Stimulated activated CD4-positive, alpha-beta T cell treated with anti-CD3 and anti-CD28 coated beads, Interleukin-1b, Interleukin-23, amount 100 ng/mL, for 48 hours (primary cell): ENCODE data around the gene KIF3A.

ENCODE experiments used
- DNase-seq: peaks from one replicate; pipeline ENCODE4 v3.0.0-alpha.2; 2020

KIF3A gene

DNA sequence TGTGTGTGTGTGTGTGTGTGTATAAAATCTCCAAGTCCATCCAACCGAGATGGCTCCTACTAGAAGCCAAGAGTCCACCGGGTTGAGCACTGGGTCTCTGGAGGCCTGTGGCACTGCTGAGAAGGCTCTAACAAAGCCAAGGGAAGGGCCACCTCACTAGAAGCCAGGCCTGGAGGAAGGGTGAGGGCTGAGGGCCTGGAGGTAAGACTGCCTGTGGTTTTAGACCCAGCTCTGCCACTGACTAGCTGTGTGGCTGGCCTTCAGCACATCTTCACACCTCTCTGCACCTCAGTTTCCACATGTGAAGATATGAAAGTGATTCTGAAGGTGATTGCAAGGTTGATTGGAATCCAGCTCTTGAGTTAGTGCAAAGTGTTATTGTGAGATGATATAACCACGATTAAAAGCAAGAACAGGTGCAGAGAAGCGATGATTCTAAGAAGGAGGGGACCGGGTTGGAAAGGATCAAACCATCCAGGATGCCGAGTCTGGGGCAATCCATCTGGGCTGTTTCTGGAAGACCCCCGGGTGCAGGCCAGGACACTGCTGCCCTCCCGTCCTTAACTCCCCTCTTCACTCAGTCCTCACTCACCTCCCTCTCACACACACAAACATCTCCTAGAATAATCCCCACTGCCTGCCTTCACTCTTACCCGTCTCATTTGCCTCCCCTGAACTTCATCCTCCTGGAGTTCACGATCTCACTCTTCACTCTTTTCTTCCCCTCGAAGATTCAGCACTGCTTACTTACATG lies 61.2 kb downstream of the KIF3A start:
- no peak for DNase-seq

DNA sequence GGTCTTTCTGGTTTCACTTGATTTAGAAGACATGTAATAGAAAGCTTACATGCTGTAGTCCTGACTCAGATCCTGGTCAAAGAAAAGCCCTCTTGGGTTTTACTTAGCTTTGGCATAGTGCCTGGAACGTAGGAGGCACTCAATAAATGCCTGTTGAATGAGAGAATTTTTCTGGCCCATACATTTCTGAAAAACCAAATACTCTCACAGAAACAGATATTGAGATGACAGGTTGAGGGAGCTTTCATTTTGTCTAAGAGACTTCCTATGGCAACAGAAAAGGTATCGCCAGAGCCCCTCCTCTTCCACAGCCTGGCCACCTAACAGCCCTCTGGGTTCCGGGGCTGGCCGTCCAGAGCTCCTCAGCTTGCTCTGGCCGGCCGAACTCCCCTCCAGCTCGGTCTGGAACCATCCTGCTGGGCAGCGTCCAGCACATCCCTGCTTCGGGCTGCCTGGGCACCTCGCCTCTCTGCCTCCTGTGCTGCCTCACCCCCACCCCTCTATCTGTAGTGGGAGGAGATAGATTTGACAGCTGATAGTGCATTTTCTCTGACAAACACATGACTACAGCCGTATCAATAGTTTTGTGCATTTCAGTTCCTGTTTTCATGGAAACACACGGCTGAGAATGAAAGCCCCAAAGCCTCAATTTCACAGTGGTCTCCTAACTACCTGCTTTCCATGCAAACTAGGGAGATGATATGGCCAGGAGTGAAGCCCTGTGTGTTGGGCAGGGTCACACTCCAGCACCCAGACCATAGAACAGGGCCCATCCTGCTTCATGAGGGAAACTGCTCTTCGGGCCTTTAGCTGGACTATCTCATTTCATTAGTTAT lies 62.5 kb downstream of the KIF3A start:
- no peak for DNase-seq

DNA sequence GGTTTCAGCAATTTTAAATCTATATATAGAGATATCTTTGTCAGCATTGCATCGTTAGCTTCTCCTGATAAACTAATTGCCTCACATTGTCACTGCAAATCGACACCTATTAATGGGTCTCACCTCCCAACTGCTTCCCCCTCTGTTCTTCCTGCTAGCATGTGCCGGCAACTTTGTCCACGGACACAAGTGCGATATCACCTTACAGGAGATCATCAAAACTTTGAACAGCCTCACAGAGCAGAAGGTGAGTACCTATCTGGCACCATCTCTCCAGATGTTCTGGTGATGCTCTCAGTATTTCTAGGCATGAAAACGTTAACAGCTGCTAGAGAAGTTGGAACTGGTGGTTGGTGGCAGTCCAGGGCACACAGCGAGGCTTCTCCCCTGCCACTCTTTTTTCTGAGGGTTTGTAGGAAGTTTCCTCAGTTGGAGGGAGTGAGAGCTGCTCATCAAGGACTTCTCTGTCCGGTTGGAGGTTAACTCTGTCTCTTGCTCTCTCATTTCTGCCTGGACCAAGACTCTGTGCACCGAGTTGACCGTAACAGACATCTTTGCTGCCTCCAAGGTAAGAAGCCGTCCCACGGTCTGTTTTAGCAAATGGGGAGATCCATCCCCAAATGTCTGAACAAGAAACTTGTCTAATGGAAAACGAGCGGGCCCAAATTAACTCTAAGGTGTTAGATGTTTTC lies 63.3 kb downstream of the KIF3A start, which contains the start of gene IL4:
IL4 (plus strand) TSS at position 51 of the 692 bp plus-strand sequence; CDS start at position 113, 62 bp downstream.
- DNase-seq = no peak

DNA sequence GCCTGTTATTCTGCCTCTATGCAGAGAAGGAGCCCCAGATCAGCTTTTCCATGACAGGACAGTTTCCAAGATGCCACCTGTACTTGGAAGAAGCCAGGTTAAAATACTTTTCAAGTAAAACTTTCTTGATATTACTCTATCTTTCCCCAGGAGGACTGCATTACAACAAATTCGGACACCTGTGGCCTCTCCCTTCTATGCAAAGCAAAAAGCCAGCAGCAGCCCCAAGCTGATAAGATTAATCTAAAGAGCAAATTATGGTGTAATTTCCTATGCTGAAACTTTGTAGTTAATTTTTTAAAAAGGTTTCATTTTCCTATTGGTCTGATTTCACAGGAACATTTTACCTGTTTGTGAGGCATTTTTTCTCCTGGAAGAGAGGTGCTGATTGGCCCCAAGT lies 63.9 kb downstream of the KIF3A start:
- DNase-seq = no peak

DNA sequence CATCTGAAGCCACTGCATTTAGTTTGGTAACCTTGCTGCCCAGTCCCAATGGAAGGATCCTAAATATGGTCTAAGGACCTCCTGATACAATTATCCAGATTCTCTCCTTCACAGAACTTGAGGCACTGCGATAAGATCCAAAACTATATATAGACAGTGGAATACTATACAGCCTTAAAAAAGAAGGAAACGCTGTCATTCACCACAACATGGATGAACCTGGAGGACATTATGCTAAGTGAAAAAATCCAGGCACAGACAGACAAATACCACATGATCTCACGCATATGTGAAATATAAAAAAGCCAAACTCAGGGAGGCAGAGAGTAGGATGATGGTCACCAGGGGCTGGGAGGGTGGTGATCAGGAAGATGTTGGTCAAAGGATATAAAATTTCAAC lies 66.3 kb downstream of the KIF3A start:
- DNase-seq = no peak

DNA sequence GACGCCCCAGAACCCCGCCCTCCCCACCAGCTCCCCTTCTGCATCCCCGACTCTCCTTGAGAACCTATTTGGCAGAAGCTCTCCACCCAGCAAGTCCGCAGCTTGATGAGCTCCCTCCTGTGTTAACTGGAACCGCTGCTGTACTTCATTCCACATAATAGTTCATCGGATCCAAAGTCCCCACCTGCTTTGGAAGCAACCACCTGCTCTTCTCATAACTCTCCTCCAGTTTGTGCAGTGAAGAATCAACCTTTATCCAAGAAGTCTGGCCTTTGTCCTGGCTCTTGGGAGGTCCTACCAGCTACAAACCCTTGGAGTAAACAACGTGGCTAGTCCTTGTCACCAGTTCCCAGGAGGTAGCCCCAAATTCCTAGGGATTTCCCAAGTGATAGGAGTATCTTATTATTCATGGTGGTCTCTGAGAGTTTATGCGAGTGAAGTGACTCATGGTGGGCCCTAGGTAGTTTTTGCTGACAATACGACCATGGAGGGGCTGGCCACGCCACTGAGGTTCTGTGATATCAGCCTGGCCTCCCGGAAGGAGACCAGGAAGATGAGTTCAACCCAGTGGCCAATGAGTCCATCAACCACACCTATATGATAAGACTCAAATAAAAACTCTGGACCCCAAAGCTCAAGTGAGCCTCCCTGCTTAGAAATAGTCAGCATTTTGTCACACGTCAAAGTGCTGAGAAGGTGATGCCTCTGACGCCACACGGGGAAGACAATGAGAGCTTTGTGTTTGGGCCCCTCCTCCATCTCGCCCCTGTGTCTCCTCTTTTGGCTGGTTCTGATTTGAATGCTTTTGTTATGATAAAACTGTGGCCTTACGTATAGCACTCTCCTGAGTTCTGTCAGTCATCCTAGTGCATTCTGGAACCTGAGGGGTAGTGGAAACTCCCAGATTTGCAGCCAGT lies 67.1 kb downstream of the KIF3A start:
- DNase-seq = no peak

DNA sequence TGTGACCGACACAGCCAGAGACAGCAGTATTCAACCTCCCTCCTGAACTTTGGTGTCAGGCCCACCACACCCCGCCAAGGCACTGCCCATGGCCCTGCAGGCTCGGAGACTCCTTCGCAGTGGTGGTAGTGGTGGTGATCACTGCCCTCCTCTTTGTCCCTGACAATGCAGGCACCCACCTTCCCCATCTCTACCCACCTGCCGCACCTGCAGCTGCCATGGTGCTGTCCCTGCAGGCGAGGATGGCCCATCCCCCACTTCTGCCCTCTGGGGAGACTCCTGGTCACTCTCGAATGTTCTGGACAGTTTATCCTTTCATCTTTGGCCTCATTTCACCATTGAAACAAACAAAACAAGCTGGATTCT lies 67.9 kb downstream of the KIF3A start:
- no peak for DNase-seq

DNA sequence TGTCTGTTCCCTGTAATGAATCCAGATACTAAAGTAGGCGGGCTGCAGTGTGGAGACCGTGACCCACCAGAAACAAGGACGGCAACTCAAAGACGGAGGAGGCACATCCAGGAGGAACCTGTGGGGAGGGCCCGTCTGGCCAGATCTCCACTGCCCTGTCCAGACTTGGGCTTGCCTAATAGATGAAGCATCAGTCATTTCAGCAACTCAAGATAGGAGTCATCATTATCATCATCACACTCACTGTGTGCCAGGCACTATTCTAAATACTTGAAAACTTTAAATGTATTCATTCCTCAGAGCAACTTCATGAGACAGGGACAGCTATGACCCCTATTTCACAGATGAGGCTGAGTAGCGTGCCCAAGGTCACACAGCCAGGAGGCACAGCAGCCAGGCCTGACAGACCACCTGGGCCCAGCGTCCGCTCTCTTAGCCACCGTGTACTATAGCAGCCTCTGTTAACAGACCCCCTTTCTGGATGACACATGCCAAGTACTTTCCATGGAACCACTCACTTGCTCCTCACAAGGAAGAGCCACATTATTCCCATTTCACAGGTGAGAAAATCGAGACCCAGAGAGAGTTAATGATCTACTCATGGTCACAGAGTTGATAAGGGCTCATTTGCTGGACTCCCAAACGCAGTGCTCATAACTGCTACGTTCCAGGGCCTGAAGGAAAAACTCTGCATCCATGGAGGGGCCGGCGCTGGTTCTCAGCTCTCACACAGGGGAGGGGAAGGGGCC lies 68.5 kb downstream of the KIF3A start:
- no peak for DNase-seq

DNA sequence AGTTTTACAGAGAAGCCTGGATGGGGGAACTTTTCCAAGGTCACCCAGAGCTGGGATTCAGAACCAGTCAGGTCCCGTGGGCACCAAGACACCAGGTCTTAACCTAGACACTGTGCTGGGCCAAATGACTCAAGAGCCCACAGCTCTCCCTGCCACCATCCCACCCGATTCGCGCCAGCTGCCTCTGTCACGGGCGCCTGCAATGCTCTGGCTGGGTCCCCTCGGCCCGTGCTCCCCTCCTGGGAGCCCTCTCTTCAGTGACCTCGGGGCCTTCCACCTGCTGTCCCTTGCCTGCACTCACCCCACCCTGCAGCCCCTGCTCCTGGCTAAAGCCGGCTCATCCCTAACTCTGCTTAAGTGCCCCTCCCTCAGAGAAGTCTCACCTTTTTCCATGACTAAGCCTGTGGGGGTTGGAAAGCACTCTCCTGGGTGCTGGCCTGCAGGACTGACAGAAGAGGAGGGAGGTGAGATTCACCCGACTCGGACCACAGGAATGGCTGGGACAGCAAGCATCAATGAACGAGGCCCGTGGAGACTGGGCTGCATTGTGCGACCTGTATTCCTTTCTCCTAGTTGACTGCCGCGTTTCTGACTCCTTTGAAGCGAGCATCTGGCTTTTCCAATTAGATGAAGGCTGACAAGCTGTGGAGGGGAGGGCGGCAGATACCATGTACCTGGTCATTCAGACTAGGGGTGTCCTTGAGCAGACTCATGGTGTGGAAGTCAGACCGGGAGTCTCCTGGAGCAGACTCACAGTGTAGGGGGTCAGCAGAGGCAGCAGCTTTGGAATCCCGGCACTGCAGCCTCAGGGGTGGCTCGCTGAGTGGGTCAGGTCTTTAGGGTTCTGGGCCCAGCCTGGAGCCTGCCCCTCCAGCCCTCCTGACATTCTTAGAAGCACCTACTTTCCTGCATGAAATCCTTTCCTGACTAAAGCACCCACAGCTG lies 69.3 kb downstream of the KIF3A start:
- DNase-seq = no peak

DNA sequence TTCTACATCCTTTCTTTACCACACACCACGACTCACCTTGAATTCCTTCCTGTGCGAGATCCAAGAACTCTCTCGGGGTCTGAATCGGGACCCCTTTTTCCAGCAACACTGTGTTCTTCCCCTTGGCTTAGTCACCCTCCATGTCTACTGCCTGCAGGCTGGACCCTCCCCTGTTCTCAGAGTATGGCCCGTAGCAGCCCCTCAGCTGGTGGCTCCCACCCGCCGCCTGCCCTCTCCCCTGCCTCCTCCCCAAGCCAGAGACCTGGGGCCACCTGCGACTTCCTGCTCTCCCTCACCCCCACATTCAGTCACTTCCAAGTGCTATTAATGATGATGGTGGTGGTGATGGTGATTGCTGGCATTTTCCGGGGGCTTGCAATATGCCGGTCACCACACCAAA lies 70.0 kb downstream of the KIF3A start:
- DNase-seq = no peak

GRCh38 chr5:132666310-132667123 lies 70.8 kb downstream of the KIF3A start:
- DNase-seq = no peak

GRCh38 chr5:132665574-132666080 lies 71.7 kb downstream of the KIF3A start:
- no peak for DNase-seq

DNA sequence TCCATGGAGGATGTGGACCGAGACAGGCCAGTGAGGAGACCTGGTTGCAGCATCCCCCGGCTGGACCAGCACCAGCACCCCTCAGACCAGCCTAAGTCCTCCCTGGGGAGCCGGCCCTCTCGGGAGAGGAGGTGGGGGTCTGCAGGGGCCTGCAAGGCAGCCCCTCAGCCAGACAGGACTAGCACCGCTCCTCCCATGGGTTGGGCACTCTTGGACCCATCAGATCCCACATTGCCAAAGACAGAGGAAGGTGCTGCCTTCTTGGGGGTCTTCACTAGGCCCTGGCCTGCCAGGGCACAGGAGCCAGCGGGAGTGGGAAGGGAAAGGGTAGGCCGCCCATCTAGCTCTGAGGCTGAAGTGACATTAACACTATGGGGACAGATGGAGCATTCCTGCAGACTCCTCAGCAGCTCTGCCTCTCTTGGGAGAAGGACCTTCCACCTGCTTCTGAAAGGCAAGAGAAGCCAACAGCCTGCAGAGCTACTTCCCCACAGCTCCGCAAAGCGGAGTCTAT lies 72.6 kb downstream of the KIF3A start:
- DNase-seq = no peak

- no peak for DNase-seq
Observed at GRCh38 chr5:132663771-132664695, 73.3 kb downstream of the KIF3A start.

DNA sequence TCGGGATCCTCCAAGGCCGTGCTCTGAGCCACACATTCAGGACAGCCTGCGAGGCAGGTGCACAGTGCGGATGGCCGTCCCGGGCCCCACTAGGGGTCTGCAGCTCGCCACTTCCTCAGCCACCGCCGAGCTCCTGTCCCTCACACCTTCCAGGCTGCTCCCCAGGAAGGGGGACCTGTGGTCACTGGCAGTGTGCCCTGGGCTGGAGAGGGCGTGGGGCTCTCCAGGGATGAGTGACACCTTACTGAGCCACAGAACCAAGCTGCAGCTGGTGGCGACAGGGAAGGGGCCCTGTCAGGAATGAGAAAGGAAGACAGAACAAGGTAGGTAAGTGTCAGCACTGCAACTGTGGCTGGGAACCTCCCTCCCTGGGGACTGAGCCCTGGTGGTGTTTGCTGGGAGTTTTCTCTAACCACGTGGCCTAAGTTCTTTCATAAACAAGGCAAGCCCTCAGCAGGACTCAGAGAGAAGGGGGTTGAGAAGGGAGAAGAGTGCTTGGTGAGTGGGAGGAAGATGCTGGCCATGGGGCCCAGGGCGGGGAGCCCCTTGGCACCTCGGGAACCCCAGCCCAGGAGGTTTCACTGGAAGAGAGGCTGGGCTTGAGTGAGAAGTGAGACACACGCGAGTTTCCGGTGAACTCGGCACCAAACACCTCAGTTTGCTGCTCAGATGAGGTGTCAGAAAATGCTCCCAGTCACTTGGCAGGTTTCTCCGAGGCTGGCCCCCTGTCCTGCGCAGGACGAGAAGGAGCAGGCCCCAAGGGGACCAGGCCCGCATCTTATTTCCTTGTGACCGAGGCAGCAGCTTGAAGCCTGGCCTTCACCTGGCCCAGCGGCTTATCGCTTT lies 74.2 kb downstream of the KIF3A start:
- peak; percentile 78 for DNase-seq

- DNase-seq = no peak
Observed at GRCh38 chr5:132662004-132662401, 75.3 kb downstream of the KIF3A start.
